Measurements from ENCODE around the gene SDCBP2.

SDCBP2 gene

DNA sequence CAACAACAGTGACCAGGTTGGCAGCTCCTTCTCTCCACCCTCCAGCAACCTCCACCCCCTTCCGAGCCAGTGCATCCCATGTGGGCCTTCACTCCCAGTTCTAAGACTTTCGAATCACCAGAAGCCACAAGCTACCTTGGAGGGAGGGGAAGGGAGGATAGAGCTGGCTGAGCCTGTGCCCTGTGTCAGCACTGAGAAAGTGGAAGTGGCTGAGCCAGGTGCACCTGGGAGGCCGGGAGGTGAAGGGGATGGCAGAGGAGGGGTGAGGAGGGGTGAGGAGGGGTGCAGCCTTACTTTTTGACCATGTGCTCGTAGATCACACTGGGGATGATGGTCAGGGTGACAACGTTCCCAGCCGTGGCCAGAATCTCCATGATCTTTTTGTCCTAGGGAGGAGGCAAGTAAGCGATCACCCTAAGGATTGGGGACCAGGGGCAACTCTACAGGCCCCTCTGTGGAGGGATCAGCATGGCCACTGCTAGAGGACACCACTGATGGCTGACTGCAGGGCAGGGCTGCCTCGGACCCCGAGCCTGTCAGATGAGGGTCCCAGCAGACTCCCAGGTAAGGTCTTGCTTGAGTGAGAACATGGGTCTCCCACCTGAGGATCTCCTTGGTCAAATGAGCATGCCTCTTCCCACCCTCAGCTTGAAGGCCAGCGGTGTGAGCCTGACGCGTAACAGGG is 18.3 kb downstream of the SDCBP2 start:
- DNase-seq: no peak

DNA sequence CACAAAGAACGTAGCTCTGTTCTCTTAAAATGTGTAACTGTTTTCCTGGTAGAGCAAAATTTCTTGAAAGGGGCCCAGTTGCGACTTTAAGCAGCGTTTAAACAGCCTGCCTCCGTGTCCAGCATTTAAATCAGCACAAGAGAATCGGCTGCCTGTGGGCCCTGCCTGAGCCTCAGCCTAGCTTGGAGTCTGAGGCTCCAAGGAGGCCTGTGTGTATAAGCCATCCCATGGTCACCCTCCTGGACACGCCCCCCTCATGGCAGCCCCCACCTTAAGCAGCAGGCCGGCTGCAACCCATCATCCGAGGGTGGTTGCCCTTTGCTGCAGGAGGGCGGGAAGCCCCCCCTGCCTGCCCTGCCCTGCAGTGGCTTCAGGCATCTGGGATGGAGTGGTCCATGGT is 18.9 kb downstream of the SDCBP2 start:
- DNase-seq: no peak

DNA sequence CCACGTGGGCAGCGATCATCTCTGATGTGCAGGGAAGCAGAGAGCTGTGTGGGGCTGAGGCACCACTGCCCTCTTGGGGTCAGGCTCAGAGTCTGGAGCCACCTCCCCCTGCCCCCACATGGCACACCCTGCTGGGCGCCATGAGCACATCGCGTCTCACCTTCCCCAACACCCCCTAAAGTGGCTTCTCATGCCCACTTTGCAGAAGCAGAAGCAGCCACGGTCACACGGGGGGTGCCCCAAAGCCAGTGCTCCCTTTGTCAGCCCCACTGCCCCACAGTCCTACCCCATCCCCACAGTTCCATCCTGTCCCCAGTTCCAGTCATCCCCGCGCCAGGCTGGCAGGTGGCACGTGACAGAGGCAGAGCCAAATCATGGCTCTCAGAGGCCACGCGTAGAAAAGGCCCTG is 19.5 kb downstream of the SDCBP2 start:
- DNase-seq: no peak

DNA sequence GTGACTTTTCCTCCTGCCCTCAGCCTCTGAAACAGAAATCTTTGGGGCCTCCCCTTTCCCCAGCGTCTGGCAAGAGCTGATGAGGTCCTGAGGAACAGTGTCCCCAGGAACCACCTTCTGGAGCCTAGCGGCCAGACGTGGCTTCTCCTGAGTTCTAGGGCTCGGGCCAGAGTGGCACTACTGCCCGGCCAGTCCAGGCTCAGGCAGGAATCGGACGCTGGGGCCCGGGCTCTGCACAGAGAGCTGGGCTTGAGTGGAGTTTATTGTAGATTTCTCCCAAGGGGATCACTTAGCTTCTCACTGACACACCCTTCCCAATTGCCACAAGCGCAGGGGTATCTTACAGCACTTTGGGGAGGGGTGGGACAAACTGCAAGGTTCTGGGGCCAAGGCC is 20.2 kb downstream of the SDCBP2 start:
- DNase-seq: no peak

DNA sequence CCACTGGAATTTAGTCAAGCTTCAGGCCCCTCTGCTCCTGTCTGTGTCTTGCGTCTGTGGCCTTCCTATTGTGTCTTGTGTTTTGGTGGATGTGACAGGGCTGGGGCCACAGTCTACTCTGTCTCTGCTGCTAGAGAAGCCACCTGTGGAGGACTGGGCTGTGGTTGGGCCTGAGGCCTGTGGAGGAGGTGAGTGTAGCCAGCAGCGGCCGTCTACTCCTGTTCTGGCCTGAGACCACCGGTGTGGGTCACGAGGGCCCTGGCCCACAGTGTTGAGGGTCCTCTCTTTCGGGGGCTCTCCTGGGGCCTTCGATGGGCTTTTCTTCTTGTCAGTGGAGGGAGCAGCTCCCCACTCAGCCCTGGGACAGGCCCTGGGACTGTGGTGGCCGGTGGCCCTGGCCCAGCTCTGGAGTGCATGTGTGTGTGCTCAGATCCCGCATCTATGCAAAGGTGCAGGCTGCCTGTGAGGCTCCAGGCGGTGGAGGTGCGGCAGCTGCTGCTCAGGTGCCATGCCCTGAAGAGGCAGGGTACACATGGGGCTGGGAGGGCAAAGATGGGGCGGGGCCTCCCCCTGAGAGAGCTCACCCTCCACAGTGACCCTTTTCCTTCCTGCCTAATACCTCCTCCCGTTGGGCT is 20.8 kb downstream of the SDCBP2 start:
- no peak for DNase-seq

DNA sequence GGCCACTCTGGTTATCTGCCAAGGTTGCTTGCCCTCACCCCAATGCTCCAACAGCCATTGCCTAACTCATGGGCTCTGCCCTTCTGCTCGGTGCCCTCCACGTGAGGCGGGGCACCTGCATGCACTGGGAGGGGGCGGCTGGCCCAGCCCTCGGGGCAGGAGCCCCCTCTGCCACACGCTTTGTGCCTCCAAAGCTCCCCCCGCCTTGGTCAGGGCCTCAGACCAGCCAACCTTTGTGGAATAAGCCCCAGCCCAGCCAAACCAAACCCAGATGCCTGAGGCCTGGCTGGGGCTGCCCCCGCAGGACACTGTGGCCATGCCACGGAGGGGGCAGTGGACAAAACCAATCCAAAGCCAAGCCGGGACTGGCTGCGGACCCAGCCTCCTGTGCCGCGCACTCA is 21.4 kb downstream of the SDCBP2 start:
- no peak for DNase-seq

DNA sequence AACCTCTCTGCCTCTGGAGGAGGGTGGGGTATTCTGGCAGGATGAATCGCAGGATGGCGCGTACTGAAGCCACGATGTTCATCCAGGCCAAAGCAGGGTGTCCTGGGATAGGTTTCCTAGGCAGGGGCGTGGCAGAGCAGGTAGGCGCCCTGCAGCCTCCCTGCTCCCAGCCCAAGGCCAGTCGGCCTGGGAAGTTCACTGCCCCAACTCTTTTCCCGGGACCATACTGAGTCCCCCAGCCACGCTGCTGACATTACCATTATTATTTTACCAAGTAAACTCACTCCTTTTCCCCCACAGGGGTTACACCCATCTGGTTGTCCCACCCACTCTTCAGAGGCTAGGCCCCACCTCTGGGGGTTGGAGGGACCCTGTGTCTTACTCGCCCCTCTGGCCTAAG is 21.8 kb downstream of the SDCBP2 start:
- DNase-seq: no peak

DNA sequence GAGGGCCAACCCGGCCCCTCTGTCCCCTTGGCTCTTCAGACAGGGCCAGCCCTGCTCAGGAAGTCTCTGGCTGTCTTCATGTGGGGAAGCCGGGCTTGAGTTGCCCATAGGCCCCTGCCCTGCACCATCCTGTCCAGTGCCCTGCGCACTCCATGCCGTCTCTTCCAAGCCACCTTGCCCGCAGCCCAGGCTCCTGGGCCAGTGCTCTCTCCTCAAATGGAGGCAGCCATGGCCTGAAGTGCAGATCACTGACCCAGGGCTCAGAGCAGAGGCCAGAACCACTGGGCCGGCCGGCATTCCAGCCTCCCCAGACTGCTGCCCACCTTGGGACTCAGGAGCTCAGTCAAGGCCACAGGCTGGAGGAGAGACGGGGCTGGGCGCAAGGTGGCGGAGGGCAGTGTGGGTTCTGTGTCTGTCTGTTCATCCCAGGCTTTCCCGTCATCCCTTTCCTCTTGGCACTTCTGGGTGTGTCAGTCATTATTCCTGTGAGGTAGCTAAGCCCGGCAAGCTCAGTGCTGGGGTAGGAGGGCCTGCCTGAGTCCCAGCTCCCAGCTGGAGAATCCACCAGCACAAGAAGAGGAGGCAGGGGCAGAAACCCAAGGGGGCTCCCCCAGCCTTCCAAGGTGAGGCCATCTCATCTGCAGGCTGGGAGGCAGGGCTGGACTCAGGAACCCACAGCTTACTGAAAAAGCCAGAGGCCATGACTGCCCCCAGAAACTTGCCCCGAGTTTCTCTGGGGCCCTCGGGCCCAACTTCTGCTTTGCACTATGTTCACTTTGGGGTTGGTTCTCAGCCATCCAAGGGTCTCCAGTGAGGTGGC is 22.4 kb downstream of the SDCBP2 start:
- DNase-seq: no peak

DNA sequence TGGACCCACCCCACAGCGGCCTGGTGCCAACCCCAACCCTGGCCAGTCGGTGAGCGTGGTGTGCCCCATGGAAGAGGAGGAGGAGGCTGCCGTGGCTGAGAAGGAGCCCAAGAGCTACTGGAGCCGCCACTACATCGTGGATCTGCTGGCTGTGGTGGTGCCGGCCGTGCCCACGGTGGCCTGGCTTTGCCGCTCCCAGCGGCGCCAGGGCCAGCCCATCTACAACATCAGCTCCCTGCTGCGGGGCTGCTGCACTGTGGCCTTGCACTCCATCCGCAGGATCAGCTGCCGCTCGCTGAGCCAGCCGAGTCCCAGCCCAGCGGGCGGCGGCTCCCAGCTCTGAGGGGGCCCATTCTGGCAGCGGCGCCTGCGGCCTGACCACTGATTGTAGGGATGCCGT is 23.2 kb downstream of the SDCBP2 start:
- DNase-seq: no peak

DNA sequence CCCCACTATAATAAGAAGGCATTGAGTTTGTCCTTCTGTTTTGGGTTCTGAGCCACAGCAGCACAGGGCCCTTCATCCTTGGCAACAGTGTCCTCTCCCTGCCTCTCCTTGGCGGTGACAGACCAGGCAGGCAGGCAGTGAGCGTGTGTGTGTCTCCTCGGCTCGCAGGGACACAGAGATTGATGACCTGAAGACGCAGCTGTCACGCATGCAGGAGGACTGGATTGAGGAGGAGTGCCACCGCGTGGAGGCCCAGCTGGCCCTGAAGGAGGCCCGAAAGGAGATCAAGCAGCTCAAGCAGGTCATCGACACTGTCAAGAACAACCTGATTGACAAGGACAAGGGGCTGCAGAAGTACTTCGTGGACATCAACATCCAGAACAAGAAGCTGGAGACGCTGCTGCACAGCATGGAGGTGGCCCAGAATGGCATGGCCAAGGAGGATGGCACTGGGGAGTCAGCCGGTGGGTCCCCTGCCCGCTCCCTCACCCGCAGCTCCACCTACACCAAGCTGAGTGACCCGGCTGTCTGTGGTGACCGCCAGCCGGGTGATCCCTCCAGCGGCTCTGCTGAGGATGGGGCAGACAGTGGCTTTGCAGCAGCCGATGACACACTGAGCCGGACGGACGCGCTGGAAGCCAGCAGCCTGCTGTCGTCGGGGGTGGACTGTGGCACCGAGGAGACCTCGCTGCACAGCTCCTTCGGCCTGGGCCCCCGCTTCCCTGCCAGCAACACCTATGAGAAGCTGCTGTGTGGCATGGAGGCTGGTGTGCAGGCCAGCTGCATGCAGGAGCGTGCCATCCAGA is 24.0 kb downstream of the SDCBP2 start:
- no peak for DNase-seq

DNA sequence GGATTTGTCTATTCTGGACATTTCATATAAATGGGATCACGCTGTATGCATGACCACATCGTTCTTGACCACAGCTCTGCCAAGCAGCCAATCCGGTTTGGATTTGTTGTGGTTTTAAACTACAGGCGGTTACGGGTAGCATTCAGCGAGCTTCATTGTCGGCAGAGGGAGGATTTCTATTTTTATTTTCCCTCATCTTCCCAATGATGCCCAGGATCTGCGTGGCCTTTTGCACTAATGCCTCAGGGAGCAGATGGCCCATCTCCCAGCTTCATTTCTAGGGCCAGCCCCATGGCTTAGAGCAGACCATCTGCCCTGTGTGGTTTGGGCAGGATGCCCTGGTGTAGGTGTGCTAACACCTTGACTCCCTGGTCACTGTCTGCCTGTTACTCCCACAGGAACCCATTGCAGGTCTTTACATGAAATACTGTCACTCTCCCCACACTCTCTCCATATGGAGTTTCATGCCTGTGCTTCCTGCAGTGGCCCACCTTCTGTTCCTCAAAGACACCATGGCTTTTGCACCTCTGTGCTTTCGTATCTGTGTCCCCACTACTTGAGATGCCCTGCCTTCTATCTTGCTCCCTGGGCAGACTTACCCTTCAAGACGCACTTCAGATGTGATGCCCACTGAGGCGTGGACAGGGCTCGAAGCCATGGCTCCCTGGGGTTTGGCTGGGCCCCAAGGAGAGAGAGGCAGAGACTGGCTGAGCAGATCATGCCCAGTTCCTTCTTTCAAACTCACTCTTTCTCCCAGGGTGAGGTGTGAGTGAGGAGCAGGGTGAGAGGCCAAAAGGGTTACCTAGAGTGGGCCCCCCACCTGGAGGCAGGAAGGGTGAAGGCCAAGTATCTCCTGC is 26.0 kb downstream of the SDCBP2 start:
- peak; percentile 15 for DNase-seq

DNA sequence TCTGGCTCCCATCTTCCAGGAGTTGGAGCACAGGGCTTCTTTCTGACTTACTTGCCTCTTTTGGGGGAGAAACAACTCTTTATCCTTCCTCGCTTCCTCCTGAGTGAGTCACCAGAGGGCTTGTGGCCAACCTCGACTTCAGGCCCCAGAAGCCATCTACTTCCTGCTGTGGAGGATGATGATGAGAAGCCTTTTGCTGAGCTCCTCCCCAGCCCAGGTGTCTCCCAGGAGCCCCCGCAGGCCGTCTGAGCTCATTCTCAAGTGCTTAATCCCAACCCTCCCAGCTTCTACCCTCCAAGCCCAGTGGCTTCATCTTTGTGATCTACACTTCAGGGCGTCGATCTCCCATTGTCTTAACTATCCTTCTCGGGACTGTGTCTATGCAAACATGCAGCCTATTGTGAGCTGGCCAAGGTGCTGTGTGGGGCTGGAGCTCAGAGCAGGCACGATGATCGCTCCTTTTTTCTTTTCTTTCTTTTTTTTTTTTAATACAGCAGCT is 27.9 kb downstream of the SDCBP2 start:
- DNase-seq: peak; percentile 70

DNA sequence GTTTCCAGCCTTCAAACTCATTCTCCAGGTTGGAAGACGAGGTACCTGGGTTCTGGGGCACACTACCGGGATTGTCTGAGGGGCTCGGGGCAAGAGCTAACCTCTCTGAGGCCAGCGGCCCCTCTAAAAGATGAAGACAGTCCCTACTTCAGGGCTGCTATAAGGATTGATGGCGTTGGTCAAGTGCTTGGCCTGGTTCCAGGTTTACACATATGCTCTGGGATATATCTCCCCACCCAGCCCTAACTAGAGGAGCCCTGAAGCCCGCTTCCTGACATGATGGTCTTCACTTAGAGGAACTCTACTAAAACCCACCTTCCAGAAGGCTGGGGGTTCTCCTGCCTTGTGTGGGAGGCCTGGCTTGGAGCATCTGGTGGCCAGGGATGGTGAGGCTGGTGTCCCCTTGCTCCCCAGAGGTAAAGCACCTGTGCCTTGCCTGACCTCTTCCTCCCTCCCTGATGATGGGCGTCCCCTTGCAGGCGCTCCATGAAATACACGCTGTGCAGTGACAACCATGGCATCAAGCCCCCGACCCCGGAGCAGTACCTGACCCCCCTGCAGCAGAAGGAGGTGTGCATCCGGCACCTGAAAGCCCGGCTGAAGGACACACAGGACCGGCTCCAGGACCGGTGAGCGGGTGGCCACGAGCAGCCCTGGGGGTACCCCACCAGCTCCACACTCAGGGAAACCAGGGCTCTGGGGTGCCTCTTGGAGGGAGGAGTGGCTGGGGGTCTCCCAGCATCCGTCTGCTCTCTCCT is 28.7 kb downstream of the SDCBP2 start:
- DNase-seq: no peak

DNA sequence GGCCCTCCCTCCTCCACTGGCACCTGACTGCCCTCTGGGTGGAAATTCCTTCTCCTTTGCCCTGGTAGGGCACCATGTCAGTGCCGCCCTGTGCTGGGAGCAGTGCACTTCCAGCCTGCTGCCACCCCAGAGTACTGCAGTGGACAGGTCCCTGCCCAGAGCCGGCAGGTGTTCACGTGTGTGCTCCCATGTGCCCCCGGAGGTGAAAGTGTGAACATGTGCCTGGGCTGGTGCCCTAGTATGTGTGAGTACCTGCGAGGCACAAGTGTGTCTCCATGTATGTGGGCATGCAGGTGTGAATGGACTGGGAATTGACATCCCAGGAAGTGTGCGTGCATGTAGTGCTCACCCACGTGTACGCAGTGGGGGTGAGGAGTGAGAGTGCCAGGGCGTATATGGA is 29.4 kb downstream of the SDCBP2 start:
- DNase-seq: peak; percentile 70

DNA sequence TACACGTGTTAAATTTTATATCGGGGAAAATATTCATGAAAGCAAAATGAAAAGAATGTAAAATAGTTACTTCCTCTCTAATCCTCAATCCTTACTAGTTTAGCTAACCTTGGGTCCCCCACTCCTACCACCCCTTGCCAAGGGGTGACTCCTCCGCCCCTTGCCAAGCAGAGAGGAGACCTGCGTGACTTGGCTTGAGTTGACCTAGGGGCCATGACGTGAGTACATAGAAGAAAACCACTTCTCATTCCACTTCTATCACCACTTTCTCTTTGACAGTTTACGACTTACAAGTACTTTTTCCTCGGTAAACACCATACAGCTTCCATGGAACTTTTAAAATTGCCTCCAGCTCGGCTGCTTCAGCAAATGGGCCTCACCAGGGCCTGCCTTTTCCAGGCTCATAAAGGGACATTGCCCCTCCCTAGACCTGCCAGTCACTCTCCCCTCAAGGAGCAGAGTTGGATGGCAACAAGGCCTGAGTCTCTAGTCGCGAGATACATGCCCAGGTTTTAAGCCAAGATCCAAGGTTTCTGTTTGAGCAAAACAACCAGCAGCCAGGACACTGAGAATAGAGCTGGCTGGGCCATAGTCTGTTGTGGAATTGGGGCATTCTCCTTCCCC is 29.9 kb downstream of the SDCBP2 start:
- DNase-seq: no peak

DNA sequence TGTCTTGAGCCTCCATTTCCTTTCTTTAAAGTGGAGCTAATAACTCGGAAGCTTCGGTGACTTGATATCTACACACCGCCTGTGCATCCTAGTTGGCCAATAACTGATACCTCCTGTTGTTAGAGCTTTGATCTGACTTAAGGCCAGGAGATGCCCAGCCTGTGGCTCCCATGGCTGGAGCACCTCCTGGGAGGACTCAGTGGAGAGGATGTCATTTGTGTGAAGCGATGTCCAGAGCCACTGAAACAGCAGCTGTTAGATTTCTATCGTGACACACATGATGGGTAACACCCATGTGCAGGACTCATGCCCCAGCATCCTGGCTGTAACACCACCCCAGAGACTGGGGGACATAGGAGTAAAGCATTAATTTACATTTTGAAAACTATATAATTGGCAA is 30.8 kb downstream of the SDCBP2 start:
- no peak for DNase-seq

DNA sequence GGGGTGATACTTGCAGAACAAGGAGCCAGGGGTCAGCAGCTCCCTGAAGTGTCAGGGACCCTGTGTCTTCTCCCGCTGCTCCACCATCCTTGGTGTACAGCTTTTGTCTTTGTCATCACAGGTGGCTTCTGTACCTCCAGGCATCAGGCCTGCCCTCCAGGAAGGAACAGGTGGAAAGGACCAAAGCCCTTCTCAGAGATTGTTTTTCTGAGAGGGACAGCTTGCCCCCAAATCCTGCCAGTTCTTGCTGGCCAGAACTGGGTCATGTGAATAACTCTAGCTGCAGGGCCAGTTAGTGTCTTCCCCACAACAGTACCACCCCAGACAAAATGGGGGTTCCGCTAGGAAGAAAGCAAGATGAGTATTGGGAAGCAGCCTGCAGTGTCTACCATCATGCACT is 31.5 kb downstream of the SDCBP2 start:
- no peak for DNase-seq

DNA sequence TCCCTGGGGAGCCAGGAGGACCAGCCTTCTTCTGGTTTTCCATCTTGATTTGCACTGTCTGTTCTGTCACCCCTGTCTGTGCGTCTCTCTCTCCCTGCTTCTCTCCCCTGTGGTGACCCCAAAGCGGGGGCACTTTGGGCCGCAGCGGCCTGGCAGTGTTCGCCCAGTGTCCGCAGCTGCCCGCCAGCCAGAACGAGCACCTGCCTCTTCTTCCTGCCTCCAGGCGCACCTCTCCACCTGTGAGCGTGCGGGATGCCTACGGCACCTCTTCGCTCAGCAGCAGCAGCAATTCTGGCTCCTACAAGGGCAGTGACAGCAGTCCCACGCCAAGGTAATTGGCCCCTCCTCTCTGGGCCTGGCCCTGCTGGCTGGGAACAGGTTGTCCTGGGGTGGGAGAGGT is 32.0 kb downstream of the SDCBP2 start:
- DNase-seq: no peak

DNA sequence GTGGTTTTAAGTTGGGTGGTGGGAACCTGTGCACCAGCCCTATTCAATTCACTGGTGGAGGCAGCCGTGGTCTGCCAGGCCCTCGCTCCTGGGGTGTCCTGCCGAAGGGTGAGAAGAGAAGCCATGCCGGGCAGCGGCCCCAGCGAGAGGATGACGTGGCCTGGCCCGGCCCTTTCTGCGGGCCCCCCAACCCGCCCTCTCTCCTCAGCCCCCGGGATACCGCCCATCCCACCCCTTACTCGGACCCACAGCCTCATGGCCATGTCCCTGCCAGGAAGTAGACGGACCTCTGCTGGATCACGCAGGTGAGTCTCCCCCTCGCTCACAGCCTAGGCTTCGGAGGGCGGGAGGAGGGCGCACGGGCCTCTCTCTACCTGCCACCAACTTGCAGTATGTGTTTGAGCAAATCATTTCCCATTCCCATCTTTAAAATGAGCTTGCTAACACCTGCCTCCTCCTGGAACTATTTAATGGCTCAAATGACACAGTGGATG is 32.8 kb downstream of the SDCBP2 start:
- DNase-seq: no peak

DNA sequence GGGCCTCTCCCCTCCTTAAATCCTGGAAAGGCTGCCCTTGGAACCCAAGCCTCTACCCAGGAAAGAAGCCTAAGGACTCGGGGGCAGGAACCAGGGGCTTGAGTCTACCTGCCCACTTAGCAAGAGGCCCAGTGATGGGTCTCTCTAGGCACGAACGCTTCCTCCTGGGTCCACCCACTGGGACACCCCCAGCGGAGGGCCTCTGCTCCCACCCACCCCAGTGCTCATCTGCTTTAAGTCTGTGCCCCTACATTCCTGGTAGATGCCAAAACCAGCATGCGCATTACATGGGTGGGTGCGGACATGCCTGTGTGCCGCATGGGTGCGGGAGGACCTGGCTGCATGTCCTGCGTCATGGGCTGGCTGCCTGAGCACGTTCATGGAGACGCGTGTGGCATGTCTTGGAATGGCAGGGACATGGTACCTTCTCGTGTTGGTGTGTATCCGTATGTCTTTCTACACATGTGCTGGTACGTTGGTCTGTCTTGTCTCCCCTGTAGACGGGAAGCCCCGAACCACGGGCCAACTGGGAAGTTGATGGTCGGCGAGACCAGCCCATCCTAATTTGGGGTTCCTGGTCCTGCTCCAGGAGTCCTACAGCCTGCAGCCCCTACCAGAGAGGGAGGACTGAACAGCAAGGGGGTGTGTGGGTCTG is 33.5 kb downstream of the SDCBP2 start:
- DNase-seq: no peak
